Activated effector memory CD4-positive, alpha-beta T cell treated with anti-CD3 and anti-CD28 coated beads, Interleukin-2, amount 50 U/mL, for 16 hours (primary cell): ENCODE results near the gene PIH1D1.
"Not testable (repeated sequence)": the region's sequence is repeated elsewhere in the genome, so short reads cannot be mapped to it uniquely, and the experiment has no call there.

Source experiments
- DNase-seq: peaks from one replicate; pipeline ENCODE4 v3.0.0-alpha.2; 2020

The PIH1D1 gene

DNA sequence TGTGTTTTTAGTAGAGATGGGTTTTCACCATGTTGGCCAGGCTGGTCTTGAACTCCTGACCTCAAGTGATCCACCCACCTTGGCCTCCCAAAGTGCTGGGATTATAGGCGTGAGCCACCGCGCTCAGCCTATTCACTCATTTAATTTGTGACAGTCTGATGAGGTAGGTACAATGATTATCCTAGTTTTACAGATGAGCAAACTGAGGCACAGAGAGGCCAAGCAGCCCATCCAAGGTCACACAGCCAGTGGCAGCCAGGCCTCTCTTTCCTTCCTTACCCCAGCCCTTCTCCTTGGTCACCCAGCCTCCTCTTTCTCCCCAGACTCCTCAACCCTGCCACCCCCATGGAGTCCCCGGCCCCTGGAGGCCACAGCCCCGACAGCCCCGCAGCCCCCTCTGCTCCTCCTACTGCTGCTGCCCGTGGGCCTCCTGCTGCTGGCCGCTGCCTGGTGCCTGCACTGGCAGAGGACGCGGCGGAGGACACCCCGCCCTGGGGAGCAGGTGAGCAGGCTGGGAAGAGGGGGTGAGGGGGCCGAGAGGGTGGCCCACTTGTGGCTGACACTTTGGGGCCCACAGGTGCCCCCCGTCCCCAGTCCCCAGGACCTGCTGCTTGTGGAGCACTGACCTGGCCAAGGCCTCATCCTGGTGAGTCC lies 28.5 kb upstream of the PIH1D1 start:
- no peak for DNase-seq

GRCh38 chr19:49475995-49476880 lies 24.6 kb upstream of the PIH1D1 start:
- DNase-seq, result peak; percentile 90

- no peak for DNase-seq
These were observed 23.7 kb upstream of the PIH1D1 start for GRCh38 chr19:49475191-49475917.

- DNase-seq, result no peak
These were observed 22.9 kb upstream of the PIH1D1 start for GRCh38 chr19:49474542-49474924.

DNA sequence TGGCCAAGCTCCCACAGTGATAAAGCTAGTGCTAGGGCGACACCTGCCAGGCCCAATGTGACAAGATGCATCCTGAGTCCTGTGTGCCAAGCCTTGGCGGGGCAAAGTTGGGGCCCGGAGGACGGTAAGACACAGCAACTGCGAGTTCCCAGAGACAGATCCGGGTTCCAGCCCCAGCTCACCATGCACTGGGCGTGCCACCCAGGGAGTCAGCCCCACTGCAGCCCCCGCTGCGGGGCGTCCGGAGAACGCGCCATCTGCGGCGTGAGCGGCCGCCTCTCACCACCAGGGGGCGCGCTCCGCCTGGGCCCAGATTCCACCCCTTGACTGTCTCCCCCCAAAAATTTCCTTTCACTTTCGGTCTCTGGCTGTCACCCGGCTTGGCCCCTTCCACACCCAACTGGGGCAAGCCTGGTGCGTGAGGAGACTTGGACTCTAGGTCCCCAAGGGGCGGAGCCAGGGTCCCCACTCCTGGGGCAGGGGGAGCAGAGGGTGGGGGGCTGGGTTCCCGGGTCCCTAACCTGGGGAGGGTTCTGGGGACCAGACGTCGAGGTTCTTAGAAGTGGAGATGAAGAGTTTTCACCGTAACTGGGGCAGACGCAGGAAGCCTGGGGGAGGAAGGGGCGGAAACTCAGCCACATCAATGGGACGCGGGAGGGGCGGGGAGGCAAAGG lies 22.4 kb upstream of the PIH1D1 start, which contains the start of gene FLT3LG:
Gene FLT3LG (plus strand): TSS at position 348 of the 674 bp plus-strand sequence. CDS start 425 bp downstream, outside the sequence.
- DNase-seq, result peak; percentile 96

DNA sequence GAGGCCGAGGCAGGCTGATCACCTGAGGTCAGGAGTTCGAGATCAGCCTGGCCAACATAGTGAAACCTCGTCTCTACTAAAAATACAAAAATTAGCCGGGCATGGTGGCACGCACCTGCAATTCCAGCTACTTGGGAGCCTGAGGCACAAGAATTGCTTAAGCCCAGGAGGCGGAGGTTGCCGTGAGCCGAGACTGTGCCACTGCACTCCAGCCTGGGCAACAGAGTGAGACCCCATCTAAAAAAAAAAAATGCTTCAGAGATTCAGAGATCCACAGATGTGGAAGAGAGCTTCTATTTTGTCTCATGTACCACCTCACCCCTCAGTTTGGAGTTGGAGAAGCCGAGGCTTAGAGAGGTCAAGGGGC lies 21.9 kb upstream of the PIH1D1 start:
- not testable (repeated sequence) for DNase-seq

- no peak for DNase-seq
These were observed 21.3 kb upstream of the PIH1D1 start for GRCh38 chr19:49472936-49473335.

DNA sequence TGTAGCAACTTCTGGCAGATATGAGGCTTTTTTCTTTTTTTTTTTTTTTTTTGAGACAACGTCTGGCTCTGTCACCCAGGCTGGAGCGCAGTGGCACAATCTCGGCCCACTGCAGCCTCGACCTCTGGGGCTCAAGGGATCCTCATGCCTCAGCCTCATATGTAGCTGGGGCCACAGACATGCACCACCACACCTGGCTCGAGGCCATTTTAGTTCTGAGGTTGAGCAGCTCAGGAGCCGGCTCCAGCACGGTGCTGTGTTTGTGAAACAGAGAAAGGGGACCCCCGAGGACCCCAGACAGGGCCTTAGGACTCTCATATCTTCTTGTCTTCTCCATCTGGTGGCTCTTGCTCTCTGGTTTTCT lies 19.0 kb upstream of the PIH1D1 start:
- DNase-seq, result no peak

DNA sequence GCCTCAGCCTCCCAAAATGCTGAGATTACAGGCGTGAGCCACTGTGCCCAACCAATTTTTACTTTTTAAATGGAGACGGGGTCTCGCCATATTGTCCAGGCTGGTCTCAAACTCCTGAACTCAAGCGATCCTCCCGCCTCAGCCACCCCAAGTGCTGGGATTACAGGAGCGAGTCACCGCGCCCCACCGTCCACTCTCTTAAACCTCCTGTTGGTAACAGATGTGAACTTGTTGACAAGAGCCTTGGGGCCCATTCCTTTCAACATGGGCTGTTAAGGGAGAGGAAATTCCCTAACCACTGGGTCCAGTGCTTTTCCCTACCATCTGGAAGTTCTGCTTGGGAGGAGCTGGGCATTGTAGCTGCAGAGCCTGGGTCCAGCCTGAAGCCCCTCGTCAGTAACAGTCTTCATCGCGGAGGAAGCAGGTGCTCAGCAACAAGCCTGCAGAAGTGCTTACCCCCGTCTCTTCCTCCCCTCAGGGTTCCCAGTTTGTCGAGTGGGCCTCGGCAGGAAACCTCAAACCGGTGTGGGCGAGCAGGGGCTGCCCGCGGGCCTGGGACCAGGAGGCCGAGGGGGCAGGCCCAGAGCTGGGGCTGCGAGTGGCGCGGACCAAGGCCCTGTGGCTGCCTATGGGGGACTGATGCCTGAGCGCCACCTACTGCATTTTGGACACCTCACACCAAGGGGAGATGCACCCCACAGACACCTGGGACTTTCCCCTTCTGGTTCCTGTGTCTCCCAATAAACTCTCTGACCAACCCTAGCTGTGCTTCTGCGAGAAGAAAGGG lies 18.4 kb upstream of the PIH1D1 start:
- peak; percentile 91 for DNase-seq

DNA sequence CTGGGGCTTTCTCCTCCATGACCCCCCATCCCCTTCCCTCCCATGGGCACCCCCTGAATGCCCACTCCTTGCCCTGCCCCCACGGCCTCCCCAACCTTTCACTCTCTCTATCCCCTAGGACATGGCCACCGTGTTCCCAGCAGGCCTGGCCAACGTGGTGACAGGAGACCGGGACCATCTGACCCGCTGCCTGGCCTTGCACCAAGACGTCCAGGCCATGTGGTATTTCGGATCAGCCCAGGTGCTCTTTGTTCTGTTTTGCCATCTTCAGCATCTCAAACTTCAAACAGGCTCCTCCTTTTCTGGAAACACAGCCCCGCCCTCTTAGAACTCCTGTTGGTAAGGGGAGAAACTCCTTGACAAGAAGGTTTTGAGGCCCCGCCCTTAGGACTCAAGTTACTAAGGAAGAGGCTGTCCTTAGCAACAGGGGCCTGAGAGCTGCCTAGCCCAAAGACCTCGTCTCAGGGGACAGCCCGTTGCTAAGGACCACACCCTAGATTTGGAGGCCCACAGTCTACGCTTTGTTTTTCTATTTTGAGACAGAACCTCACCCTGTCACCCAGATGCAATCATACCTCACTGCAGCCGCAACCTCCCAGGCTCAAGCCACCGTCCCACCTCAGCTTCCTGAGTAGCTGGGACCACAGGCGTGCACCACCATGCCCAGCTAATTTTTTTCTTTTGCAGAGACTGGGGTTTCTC lies 17.3 kb upstream of the PIH1D1 start:
- DNase-seq, result peak; percentile 92

DNA sequence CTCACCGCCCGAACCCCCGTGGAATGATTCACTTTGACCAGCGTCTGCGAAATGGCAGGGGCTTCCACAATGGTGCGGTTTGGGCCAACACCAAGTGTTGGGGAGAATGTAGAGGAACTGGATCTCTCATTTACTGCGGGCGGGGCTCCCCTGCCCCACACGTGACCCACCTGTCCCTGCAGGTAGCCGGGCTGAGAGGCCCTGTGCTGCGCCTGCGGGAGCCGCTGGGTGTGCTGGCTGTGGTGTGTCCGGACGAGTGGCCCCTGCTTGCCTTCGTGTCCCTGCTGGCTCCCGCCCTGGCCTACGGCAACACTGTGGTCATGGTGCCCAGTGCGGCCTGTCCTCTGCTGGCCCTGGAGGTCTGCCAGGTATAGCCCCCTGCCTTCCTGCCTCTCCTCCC lies 16.6 kb upstream of the PIH1D1 start:
- no peak for DNase-seq

- no peak for DNase-seq
These were observed 13.8 kb upstream of the PIH1D1 start for GRCh38 chr19:49465371-49465770.

- no peak for DNase-seq
These were observed 12.5 kb upstream of the PIH1D1 start for GRCh38 chr19:49463960-49464740.

- no peak for DNase-seq
These were observed 10.9 kb upstream of the PIH1D1 start for GRCh38 chr19:49462492-49462891.

GRCh38 chr19:49461656-49462055 lies 10.0 kb upstream of the PIH1D1 start:
- DNase-seq, result no peak

DNA sequence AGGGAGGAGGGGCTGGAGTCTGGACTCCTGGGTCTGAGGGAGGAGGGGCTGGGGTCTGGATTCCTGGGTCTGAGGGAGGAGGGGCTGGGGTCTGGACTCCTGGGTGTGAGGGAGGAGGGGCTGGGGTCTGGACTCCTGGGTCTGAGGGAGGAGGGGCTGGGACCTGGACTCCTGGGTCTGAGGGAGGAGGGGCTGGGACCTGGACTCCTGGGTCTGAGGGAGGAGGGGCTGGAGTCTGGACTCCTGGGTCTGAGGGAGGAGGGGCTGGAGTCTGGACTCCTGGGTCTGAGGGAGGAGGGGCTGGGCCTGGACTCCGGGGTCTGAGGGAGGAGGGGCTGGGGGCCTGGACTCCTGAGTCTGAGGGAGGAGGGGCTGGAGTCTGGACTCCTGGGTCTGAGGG lies 9.5 kb upstream of the PIH1D1 start:
- DNase-seq, result not testable (repeated sequence)

DNA sequence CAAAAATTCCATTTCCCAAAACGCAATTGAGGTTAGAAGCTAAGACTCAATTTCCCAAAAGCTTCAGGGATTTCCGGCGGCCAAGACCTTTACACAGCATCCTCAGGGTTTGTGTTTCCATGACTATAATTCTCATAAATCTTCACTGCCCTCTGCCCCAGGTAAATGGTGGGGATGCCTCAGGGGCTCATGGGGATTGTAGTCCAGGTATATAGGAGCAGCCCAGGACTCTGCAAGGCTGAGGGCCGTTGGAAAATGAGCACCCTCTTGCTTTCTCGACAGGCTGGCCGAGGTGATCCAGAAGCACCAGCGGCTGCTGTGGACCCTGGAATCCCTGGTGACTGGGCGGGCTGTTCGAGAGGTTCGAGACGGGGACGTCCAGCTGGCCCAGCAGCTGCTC lies 7.8 kb upstream of the PIH1D1 start:
- DNase-seq, result no peak

DNA sequence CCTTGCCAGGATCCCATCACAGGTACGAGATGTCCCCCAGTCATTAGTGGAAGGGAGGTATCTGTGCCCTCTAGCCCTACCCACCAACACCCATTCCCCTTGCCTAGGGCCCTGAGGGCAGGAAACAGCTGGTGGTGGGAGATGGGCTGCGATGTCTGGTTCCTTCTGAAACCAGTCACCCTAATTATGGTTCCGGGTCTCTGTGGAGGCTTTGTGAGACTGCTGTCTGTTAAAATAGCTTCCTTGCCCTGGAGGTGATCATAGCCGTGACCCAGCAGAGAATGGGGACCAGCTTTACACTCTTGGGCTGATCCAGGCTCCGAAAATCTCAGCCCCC lies 6.9 kb upstream of the PIH1D1 start:
- DNase-seq, result no peak

DNA sequence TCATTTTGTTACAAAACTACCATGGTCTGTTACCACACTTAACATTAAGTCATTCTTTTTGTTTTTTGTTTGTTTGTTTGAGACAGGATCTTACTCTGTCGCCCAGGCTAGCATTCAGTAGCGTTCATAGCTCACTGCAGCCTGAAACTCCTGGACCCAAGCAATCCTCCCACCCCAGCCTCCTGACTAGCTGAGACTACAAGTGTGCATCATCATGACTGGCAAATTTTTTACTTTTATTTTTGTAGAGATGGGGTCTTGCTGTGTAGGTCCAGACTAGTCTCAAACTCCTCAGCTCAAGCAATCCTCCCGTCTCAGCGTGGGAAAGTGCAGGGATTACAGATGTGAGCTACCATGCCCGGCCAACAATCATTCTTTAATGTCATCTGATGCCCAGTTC lies 4.7 kb upstream of the PIH1D1 start:
- no peak for DNase-seq

GRCh38 chr19:49455773-49456172 lies 4.2 kb upstream of the PIH1D1 start:
- no peak for DNase-seq

DNA sequence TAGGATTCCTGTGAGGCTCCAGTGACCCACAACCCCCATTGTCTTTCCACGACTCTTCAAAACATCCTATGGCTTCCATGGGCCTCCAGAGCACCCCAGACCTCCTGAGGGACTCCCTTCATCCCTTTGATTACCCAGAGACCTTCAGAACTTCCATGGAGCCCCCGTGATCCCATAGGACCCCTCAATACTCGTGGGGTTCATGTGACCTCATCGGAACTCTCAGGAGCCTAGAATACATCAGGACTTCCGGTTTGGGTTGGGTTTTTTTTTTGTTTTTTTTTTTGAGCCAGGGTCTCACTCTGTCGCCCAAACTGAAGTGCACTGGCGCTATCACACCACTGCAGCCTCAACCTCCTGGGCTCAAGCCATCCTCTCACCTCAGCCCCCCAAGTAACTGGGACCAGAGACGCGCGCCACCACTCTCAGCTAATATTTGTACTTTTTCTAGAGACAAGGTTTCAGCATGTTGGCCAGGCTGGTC lies 2.2 kb upstream of the PIH1D1 start:
- DNase-seq, result no peak
